ENCODE results near the gene NAV3. TPM values are rescaled to one million over a fixed set of nuclear protein-coding genes. Genes with fewer than 3 reads are reported as not detected.

NAV3 gene
- polyA plus RNA-seq, 1 of the 3 experiments (the other 2 are of a cell fraction) = 10.5 TPM

GRCh38 chr12:78236264-78236663, 405.6 kb downstream of the NAV3 start:
- Histone ChIP-seq H3K4me2 (no peak overlapping the region), H3K4me1 (ENCODE audit: control insufficient read depth in 1 of 2, insufficient read depth in 2 of 2, low read depth in 1 of 2, low read length in 1 of 2) (no peaks in the 10 kb centered on the region), H3K36me3 (replicated peaks in 1 of 2; ENCODE audit: control insufficient read depth in 1 of 2, insufficient read depth in 2 of 2, low read length in 1 of 2) (no peaks in the 10 kb centered on the region), H3K9me3 (no peaks in the 10 kb centered on the region), H3K9ac (no peak overlapping the region), H3K4me3 (ENCODE audit: low read depth in 2 of 2, low read length in 1 of 2) (no peak overlapping the region), H3K9me2 (no peaks in the 10 kb centered on the region), H4K20me1 (ENCODE audit: insufficient read depth) (no peaks in the 10 kb centered on the region), H2AFZ (ENCODE audit: low read depth) (no peak overlapping the region), H3F3A (replicated peaks; ENCODE audit: insufficient read depth) (peaks cover 2% of the 10 kb centered on the region), H3K79me2 (ENCODE audit: insufficient read depth) (no peaks in the 10 kb centered on the region), H3K27me3 (ENCODE audit: insufficient read depth) (no peaks in the 10 kb centered on the region), H3K27ac (ENCODE audit: low read depth in 2 of 2, low read length in 1 of 2) (no peak overlapping the region)
- ChIA-PET CTCF (no interaction called here), POLR2A (no interaction called here)
- TF ChIP-seq USF1 (IDR thresholded peaks at IDR 0.05; ENCODE audit: borderline replicate concordance, low read depth) (no peak), ELF1 (IDR thresholded peaks at IDR 0.05) (no peak), SIN3A (IDR thresholded peaks at IDR 0.05; ENCODE audit: borderline replicate concordance, low read depth, low read length) (no peak), MAX (IDR thresholded peaks at IDR 0.05; ENCODE audit: low read depth) (no peak), JUND (IDR thresholded peaks at IDR 0.05) (no peak), FOSL2 (IDR thresholded peaks at IDR 0.05; ENCODE audit: borderline replicate concordance, low read depth) (no peak), USF2 (IDR thresholded peaks at IDR 0.05; ENCODE audit: borderline replicate concordance, low read depth, low read length) (no peak), REST (IDR thresholded peaks at IDR 0.05; ENCODE audit: low read depth, low read length) (no peak), TEAD4 (IDR thresholded peaks at IDR 0.05; ENCODE audit: borderline replicate concordance, insufficient read depth) (no peak), NRF1 (IDR thresholded peaks at IDR 0.05; ENCODE audit: low read depth, low read length) (no peak), IRF3 (IDR thresholded peaks at IDR 0.05; ENCODE audit: low read depth, low read length) (no peak), RFX5 (IDR thresholded peaks at IDR 0.05; ENCODE audit: low read length) (no peak), RCOR1 (IDR thresholded peaks at IDR 0.05; ENCODE audit: low read length) (no peak), PBX3 (IDR thresholded peaks at IDR 0.05) (no peak), RXRA (IDR thresholded peaks at IDR 0.05; ENCODE audit: borderline replicate concordance, low read depth) (no peak)
- 86% methylated on average over 1 of the region's 1 CpG for whole genome bisulfite sequencing (ENCODE audit: low lambda C conversion rate)
- DNase-seq = no peak
